GM12878 (cell line): ENCODE data around the gene SEC16A. TPM values are rescaled to one million over a fixed set of nuclear protein-coding genes. Genes with fewer than 3 reads are reported as not detected.

Source experiments
- ATAC-seq: fragments of 200-7000 bp; cut with Tn5 transposase; 3 replicates; pipeline ENCODE4 v1.9.1; 2020; ENCODE audit warnings: mild to moderate bottlenecking, moderate library complexity
- BruUV-seq: library from RNA; stranded (reverse); fragments of 400-500 nt; replicated peaks from 2 replicates; lab custom pipeline; 2021; lab: Mats Ljungman, UMichigan
- CTCF ChIA-PET: fragments of 300-600 bp; sonication (Branson Sonifier 250); formaldehyde crosslinking; extraction: SDS; loops from one replicate; lab custom pipeline; 2021; ENCODE audit warnings: inconsistent platforms; lab: Yijun Ruan, JAX
- POLR2A ChIA-PET: fragments of 350-600 bp; formaldehyde crosslinking; extraction: SDS; loops from one replicate; lab custom pipeline; 2021; ENCODE audit warnings: inconsistent platforms; lab: Charles Lee
- RAD21 ChIA-PET: fragments of 300-600 bp; sonication (Branson Sonifier 250); formaldehyde crosslinking; loops from one replicate; lab custom pipeline; 2023; ENCODE audit warnings: antibody characterized with exemption; ENCODE audit not compliant: unreplicated experiment; lab: Charles Lee
- SMC1A ChIA-PET: fragments of 300-600 bp; sonication (Branson Sonifier 250); formaldehyde crosslinking; loops from one replicate; lab custom pipeline; 2023; ENCODE audit not compliant: unreplicated experiment, uncharacterized antibody; lab: Charles Lee
- DNase-seq: peaks from one replicate; pipeline ENCODE4 v3.0.0-alpha.2; 2011; ENCODE audit warnings: low read depth, low spot score
- FAIRE-seq: peaks from 3 replicates; lab custom pipeline; 2011; peaks lifted over from hg19 to GRCh38; lab: Jason Lieb, UNC
- H2AFZ ChIP-seq: 2 replicates; pipeline ENCODE4 v1.6.0; 2011; ENCODE audit warnings: low read depth, low read length, control low read depth; ENCODE audit not compliant: control insufficient read depth
- H3K27ac ChIP-seq: 2 replicates; pipeline ENCODE4 v1.5.1; 2011; ENCODE audit warnings: control low read depth; ENCODE audit not compliant: control insufficient read depth, insufficient read depth
- H3K27me3 ChIP-seq, 2 experiments: replicated peaks in 1 of 2; 2 replicates each; pipeline versions ENCODE4 v1.6.0 to v1.6.1; 2011; ENCODE audit warnings: low read length in 1 of 2; ENCODE audit not compliant: control insufficient read depth in 2 of 2, insufficient read depth in 2 of 2
- H3K36me3 ChIP-seq, 2 experiments: 2 replicates each; pipeline ENCODE4 v1.5.1; 2011; ENCODE audit warnings: low read length in 1 of 2; ENCODE audit not compliant: control insufficient read depth in 2 of 2, insufficient read depth in 2 of 2
- H3K4me1 ChIP-seq: 2 replicates; pipeline ENCODE4 v1.6.1; 2011; ENCODE audit warnings: mild to moderate bottlenecking, low read length, moderate library complexity, mixed read lengths; ENCODE audit not compliant: control insufficient read depth, insufficient read depth
- H3K4me2 ChIP-seq: 2 replicates; pipeline ENCODE4 v1.6.0; 2011; ENCODE audit warnings: control low read depth; ENCODE audit not compliant: control insufficient read depth, insufficient read depth
- H3K4me3 ChIP-seq: fragments of 200-600 bp; sonication (generic); 2 replicates; pipeline ENCODE4 v1.5.1; 2016
- H3K79me2 ChIP-seq: 2 replicates; pipeline ENCODE4 v1.6.0; 2011; ENCODE audit warnings: low read length; ENCODE audit not compliant: control insufficient read depth, insufficient read depth
- H3K9ac ChIP-seq: 2 replicates; pipeline ENCODE4 v1.8.0; 2011; ENCODE audit warnings: low read length, control low read depth, mixed read lengths; ENCODE audit not compliant: control insufficient read depth, insufficient read depth
- H3K9me3 ChIP-seq: replicated peaks from 3 replicates; pipeline ENCODE4 v1.5.1; 2011; ENCODE audit warnings: mild to moderate bottlenecking, low read length; ENCODE audit not compliant: control insufficient read depth, insufficient read depth
- H4K20me1 ChIP-seq: 2 replicates; pipeline ENCODE4 v1.6.0; 2011; ENCODE audit not compliant: control insufficient read depth, insufficient read depth
- CHD4 ChIP-seq: fragments of 200-600 bp; sonication (generic); IDR thresholded peaks from 2 replicates; pipeline ENCODE4 v1.6.1; 2016; ENCODE audit warnings: mild to moderate bottlenecking
- HDGF ChIP-seq: fragments of 450-650 bp; IDR thresholded peaks from 2 replicates; pipeline ENCODE4 v1.6.1; 2016; ENCODE audit warnings: antibody characterized with exemption
- SIX5 ChIP-seq: IDR thresholded peaks from 2 replicates; pipeline ENCODE4 v1.6.1; 2011; ENCODE audit warnings: mild to moderate bottlenecking, low read depth, low read length, moderate library complexity; ENCODE audit not compliant: severe bottlenecking
- STAT1 ChIP-seq: fragments of 450-650 bp; conservative IDR thresholded peaks from 2 replicates; pipeline ENCODE4 v1.6.1; 2014; ENCODE audit warnings: antibody characterized with exemption, mild to moderate bottlenecking
- ZBED1 ChIP-seq: IDR thresholded peaks from 2 replicates; pipeline ENCODE4 v1.6.1; 2016; ENCODE audit warnings: borderline replicate concordance
- ZZZ3 ChIP-seq: IDR thresholded peaks from 2 replicates; pipeline ENCODE4 v1.6.1; 2011; ENCODE audit warnings: low read depth; ENCODE audit not compliant: control insufficient read depth, insufficient read length
- WGBS: methylation state at CpG from one replicate; pipeline ENCODE4 v1.1.6; 2016; ENCODE audit warnings: low lambda C conversion rate; ENCODE audit not compliant: insufficient replicate concordance, insufficient coverage; ENCODE audit errors: missing lambda C conversion rate; 5-methylcytosine and 5-hydroxymethylcytosine counted together
- in situ Hi-C: fragments of 300-500 bp; cut with MboI; formaldehyde crosslinking; loops from 9 replicates; pipeline ENCODE4 v1.14.3; 2018; ENCODE audit warnings: mixed read lengths
- intact Hi-C: fragments of 100-400 bp; cut with micrococcal nuclease; formaldehyde crosslinking; loops from one replicate; pipeline ENCODE4 v1.14.2; 2022; ENCODE audit not compliant: unreplicated experiment
- polyA plus RNA-seq, 11 experiments: library from polyadenylated mRNA; depleted of rRNA in 4 of 11; unstranded in 6 of 11; stranded (reverse) in 5 of 11; fragments of >200 nt; fragmentation: Nextera tagmentation in 4 of 11; fragmentation: Illumina TruSeq in 1 of 11; extraction: Ambion mirVana in 4 of 11; extraction: Trizol in 1 of 11; gene quantifications; 1 replicate in 1 of 11; 2 replicates in 10 of 11; pipeline versions ENCODE4 v1.2.1 to v1.2.3, GENCODE V29; 2011 to 2016; ENCODE audit warnings: inconsistent platforms in 2 of 11, missing spikeins in 2 of 11, low read depth in 1 of 11
- total RNA-seq, 4 experiments: library from RNA; depleted of rRNA in 3 of 4; stranded (reverse); fragments of >200 nt in 3 of 4; fragmentation: Illumina TruSeq in 1 of 4; extraction: Trizol in 1 of 4; gene quantifications; 2 replicates each; pipeline versions ENCODE4 v1.2.1 to v1.2.3, GENCODE V29; 2013 to 2021
- TF ChIP-seq, protein P1 (sequence below): fragments of 450-650 bp; IDR thresholded peaks from 2 replicates; pipeline ENCODE4 v1.6.1; 2016; ENCODE audit warnings: mild to moderate bottlenecking, moderate library complexity, borderline replicate concordance

SEC16A gene
- total and polyA plus RNA-seq, 10 of the 15 experiments (the other 5 are each of a cell fraction or from before 2014, with no cell fraction given) = 9.9 to 59.1 (median 21.7) TPM

DNA sequence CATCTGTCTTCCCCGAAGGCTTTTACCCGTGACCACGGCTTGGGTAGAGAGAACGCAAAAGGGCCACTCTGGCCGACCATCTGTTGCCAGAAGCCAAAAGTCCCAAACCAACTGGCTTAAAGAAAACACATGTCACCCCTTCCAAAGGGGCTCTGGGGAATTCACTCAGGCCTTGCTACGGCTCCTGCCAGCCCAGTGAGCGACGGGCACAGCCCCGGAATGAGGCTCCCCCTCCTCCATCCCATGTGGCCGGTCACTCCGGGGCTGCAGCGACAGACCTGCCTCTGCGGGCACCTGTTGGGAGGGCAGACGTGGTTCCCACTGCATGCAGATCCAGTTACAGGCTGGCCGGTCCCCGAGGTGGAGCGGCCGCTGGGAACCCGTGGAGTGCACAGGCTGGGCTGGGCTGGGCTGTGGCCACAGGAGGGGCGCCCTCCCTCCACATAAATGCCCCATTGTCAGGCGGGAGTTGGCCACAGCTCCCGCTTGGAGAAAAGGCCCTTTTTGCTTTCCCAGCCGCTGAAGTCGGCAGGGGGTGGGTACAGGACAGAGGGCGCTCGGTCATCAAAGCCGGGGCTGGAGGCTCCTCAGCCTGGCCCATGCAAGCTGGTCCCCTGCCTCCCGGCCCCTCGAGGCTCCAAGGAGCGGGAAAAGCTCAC is 43.1 kb upstream of the SEC16A start:
- Histone ChIP-seq H3K27ac (no peak overlapping the region), H3K36me3 (peaks cover 0 to 14% of the 10 kb centered on the region in 2 experiments; a peak in 2 of 4 replicates), H3K4me3 (no peak overlapping the region), H3K27me3 (no peaks in the 10 kb centered on the region), H2AFZ (no peak overlapping the region), H3K79me2 (peaks cover 4% of the 10 kb centered on the region), H3K9me3 (no peaks in the 10 kb centered on the region), H3K4me1 (peaks cover 16% of the 10 kb centered on the region), H3K4me2 (no peak overlapping the region), H3K9ac (no peak overlapping the region), H4K20me1 (no peaks in the 10 kb centered on the region)
- no peak for FAIRE-seq
- 82% methylated on average over 27 of the region's 30 CpGs for WGBS
- in situ Hi-C loops (no loop called here), intact Hi-C loops (no loop called here)
- ChIA-PET SMC1A (no interaction called here), CTCF (no interaction called here), RAD21 (no interaction called here), POLR2A (no interaction called here)
- no peak for ATAC-seq
- no peak for TF ChIP-seq STAT1
- TF ChIP-seq ZBED1 = no peak
- no peak for TF ChIP-seq CHD4
- no peak for DNase-seq
- BruUV-seq = no TSS peak

DNA sequence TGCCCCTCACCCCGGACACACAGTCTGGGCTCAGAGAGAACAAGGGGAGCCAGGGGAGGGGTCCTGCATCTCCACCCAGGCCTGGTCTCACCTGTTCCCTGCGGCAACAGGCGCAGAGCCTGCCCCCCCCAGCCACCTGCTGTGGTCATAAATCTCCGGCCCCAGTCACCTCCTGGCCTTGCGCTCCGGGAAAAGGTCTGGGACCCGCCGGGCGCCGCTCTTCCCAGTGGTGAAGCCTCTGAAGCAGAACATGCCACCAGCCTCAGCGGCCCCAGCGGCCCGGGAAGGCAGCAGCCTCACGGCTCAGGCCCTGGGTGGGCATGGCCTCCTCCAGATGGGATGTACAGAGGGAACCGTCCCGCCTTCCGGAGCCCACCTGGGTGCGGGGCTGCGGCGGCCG is 42.4 kb upstream of the SEC16A start:
- ChIA-PET POLR2A (no interaction called here), RAD21 (no interaction called here), CTCF (no interaction called here), SMC1A (no interaction called here)
- intact Hi-C loops (no loop called here), in situ Hi-C loops (no loop called here)
- H3K36me3 ChIP-seq = peaks cover 0 to 14% of the 10 kb centered on the region in 2 experiments; a peak in 2 of 4 replicates
- no peak for FAIRE-seq
- no peak overlapping the region for H3K4me2 ChIP-seq
- no peak for DNase-seq
- no peaks in the 10 kb centered on the region for H4K20me1 ChIP-seq
- 89% methylated on average over 21 of the region's 21 CpGs for WGBS
- no TSS peak for BruUV-seq
- no peaks in the 10 kb centered on the region for H3K9me3 ChIP-seq
- no peaks in the 10 kb centered on the region for H3K27me3 ChIP-seq
- H3K27ac ChIP-seq = no peak overlapping the region
- H2AFZ ChIP-seq = no peak overlapping the region
- TF ChIP-seq ZZZ3 (no peak), HDGF (no peak), SIX5 (no peak)
- TF ChIP-seq, protein P1, sequence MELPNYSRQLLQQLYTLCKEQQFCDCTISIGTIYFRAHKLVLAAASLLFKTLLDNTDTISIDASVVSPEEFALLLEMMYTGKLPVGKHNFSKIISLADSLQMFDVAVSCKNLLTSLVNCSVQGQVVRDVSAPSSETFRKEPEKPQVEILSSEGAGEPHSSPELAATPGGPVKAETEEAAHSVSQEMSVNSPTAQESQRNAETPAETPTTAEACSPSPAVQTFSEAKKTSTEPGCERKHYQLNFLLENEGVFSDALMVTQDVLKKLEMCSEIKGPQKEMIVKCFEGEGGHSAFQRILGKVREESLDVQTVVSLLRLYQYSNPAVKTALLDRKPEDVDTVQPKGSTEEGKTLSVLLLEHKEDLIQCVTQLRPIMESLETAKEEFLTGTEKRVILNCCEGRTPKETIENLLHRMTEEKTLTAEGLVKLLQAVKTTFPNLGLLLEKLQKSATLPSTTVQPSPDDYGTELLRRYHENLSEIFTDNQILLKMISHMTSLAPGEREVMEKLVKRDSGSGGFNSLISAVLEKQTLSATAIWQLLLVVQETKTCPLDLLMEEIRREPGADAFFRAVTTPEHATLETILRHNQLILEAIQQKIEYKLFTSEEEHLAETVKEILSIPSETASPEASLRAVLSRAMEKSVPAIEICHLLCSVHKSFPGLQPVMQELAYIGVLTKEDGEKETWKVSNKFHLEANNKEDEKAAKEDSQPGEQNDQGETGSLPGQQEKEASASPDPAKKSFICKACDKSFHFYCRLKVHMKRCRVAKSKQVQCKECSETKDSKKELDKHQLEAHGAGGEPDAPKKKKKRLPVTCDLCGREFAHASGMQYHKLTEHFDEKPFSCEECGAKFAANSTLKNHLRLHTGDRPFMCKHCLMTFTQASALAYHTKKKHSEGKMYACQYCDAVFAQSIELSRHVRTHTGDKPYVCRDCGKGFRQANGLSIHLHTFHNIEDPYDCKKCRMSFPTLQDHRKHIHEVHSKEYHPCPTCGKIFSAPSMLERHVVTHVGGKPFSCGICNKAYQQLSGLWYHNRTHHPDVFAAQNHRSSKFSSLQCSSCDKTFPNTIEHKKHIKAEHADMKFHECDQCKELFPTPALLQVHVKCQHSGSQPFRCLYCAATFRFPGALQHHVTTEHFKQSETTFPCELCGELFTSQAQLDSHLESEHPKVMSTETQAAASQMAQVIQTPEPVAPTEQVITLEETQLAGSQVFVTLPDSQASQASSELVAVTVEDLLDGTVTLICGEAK = no peak
- ATAC-seq = no peak
- H3K79me2 ChIP-seq = peaks cover 2% of the 10 kb centered on the region
- H3K4me3 ChIP-seq = no peak overlapping the region
- H3K4me1 ChIP-seq = peaks cover 9% of the 10 kb centered on the region
- H3K9ac ChIP-seq = no peak overlapping the region
